SW 1271 (cell line): ENCODE measurements around the gene PPP1R9B.

Experiments used
- DNase-seq, 2 experiments: peaks; one replicate each; lab custom pipeline; 2025; lab: John Stamatoyannopoulos, UW

The PPP1R9B gene

GRCh38 chr17:50122945-50123344, 27.5 kb downstream of the PPP1R9B start:
- no peak for DNase-seq

GRCh38 chr17:50120475-50121253, 29.8 kb downstream of the PPP1R9B start:
- no peak for DNase-seq

- DNase-seq: no peak
These were observed 31.7 kb downstream of the PPP1R9B start for GRCh38 chr17:50118828-50119218.

GRCh38 chr17:50118076-50118827, 32.2 kb downstream of the PPP1R9B start:
- DNase-seq: no peak

- no peak for DNase-seq
These were observed 33.0 kb downstream of the PPP1R9B start for GRCh38 chr17:50117202-50118051.

GRCh38 chr17:50115756-50116155, 34.7 kb downstream of the PPP1R9B start:
- no peak for DNase-seq

GRCh38 chr17:50114849-50115357, 35.6 kb downstream of the PPP1R9B start:
- DNase-seq: peak in 1 of 2 experiments; percentile 45

GRCh38 chr17:50114401-50114800, 36.1 kb downstream of the PPP1R9B start:
- no peak for DNase-seq

- DNase-seq: no peak
These were observed 36.7 kb downstream of the PPP1R9B start for GRCh38 chr17:50113624-50114320.

GRCh38 chr17:50112694-50113093, 37.8 kb downstream of the PPP1R9B start:
- no peak for DNase-seq

GRCh38 chr17:50111673-50112655, 38.5 kb downstream of the PPP1R9B start:
- no peak for DNase-seq

- DNase-seq: no peak
These were observed 39.7 kb downstream of the PPP1R9B start for GRCh38 chr17:50110591-50111349.

- no peak for DNase-seq
These were observed 40.7 kb downstream of the PPP1R9B start for GRCh38 chr17:50109785-50110184.

- no peak for DNase-seq
These were observed 41.3 kb downstream of the PPP1R9B start for GRCh38 chr17:50109207-50109606.

- DNase-seq: no peak
These were observed 41.9 kb downstream of the PPP1R9B start for GRCh38 chr17:50108556-50108955.

GRCh38 chr17:50107790-50108414, 42.6 kb downstream of the PPP1R9B start:
- no peak for DNase-seq

- no peak for DNase-seq
These were observed 43.9 kb downstream of the PPP1R9B start for GRCh38 chr17:50106393-50107131.

- DNase-seq: no peak
These were observed 44.7 kb downstream of the PPP1R9B start for GRCh38 chr17:50105811-50106210.
